HCT116 (cell line): ENCODE data around the gene PSTPIP1. TPM values are rescaled to one million over a fixed set of nuclear protein-coding genes. Genes with fewer than 3 reads are reported as not detected.

Source experiments
- ATAC-seq: fragments of 200-7000 bp; cut with Tn5 transposase; 2 replicates; pipeline ENCODE4 v1.9.1; 2020; ENCODE audit warnings: mild to moderate bottlenecking, moderate library complexity
- BruUV-seq: library from RNA; stranded (reverse); fragments of 400-500 nt; replicated peaks from 2 replicates; lab custom pipeline; 2021; lab: Mats Ljungman, UMichigan
- CTCF ChIA-PET: fragments of 300-600 bp; sonication (Branson Sonifier 250); formaldehyde crosslinking; loops from one replicate; lab custom pipeline; 2021; ENCODE audit warnings: antibody characterized with exemption; lab: Charles Lee
- POLR2A ChIA-PET: fragments of 300-600, 350-600 bp; sonication (Branson Sonifier 250); formaldehyde crosslinking; loops from one replicate; lab custom pipeline; 2021; ENCODE audit warnings: antibody characterized with exemption; lab: Charles Lee
- RAD21 ChIA-PET, 2 experiments: fragments of 300-600 bp; sonication (Branson Sonifier 250); formaldehyde crosslinking; loops; one replicate each; lab custom pipeline; 2023; ENCODE audit warnings: low total read pairs in 2 of 2; ENCODE audit not compliant: uncharacterized antibody in 2 of 2, unreplicated experiment in 2 of 2, low non-redundant PET in 1 of 2; lab: Charles Lee
- DNase-seq: peaks from one replicate; pipeline ENCODE4 v3.0.0-alpha.2; 2010; ENCODE audit warnings: low read depth, low spot score
- H2AFZ ChIP-seq: fragments of 200-600 bp; shearing (Covaris generic), sonication (generic); 2 replicates; pipeline ENCODE4 v1.6.1; 2017; ENCODE audit warnings: low read depth, mixed run types, mixed read lengths, antibody characterized with exemption, low read length; ENCODE audit not compliant: poor library complexity, severe bottlenecking
- H3K27ac ChIP-seq: 2 replicates; pipeline ENCODE4 v1.5.1; 2012; ENCODE audit warnings: low read depth, low read length
- H3K27me3 ChIP-seq: fragments of 200-600 bp; sonication (generic); 2 replicates; pipeline ENCODE4 v1.6.1; 2016; ENCODE audit warnings: mixed run types, low read length, mixed read lengths; ENCODE audit not compliant: insufficient read depth
- H3K36me3 ChIP-seq, 2 experiments: fragments of 200-500 bp in 1 of 2; fragments of 200-600 bp in 1 of 2; sonication (Bioruptor generic) in 1 of 2; sonication (generic) in 1 of 2; 2 replicates each; pipeline versions ENCODE4 v1.5.1 to v1.6.1; 2014 to 2016; ENCODE audit warnings: low read length in 2 of 2, inconsistent platforms in 1 of 2, mixed read lengths in 1 of 2, mixed run types in 1 of 2; ENCODE audit not compliant: insufficient read depth in 2 of 2, control insufficient read depth in 1 of 2
- H3K4me1 ChIP-seq, 2 experiments: fragments of 200-600 bp in 1 of 2; sonication (generic) in 1 of 2; 2 replicates each; pipeline versions ENCODE4 v1.5.1 to v1.6.1; 2012 to 2017; ENCODE audit warnings: low read length in 2 of 2, inconsistent platforms in 1 of 2, mild to moderate bottlenecking in 1 of 2, mixed read lengths in 1 of 2, mixed run types in 1 of 2, moderate library complexity in 1 of 2; ENCODE audit not compliant: insufficient read depth in 2 of 2, control insufficient read depth in 1 of 2
- H3K4me2 ChIP-seq: fragments of 200-600 bp; sonication (generic); 2 replicates; pipeline ENCODE4 v1.6.1; 2017; ENCODE audit warnings: mixed run types, low read length, mixed read lengths
- H3K4me3 ChIP-seq, 2 experiments: fragments of 200-600 bp in 1 of 2; sonication (generic) in 1 of 2; replicated peaks in 1 of 2; 2 replicates each; pipeline ENCODE4 v1.5.1; 2011 to 2016; ENCODE audit warnings: low read length in 2 of 2, control low read depth in 1 of 2, low read depth in 1 of 2, mild to moderate bottlenecking in 1 of 2, mixed read lengths in 1 of 2, mixed run types in 1 of 2
- H3K79me2 ChIP-seq: fragments of 200-600 bp; sonication (generic); 2 replicates; pipeline ENCODE4 v1.6.1; 2017; ENCODE audit warnings: mild to moderate bottlenecking, mixed run types, low read length, moderate library complexity, mixed read lengths; ENCODE audit not compliant: insufficient read depth
- H3K9ac ChIP-seq: fragments of 200-600 bp; sonication (generic); 2 replicates; pipeline ENCODE4 v1.6.1; 2016; ENCODE audit warnings: low read length, mixed read lengths
- H3K9me2 ChIP-seq: fragments of 200-600 bp; sonication (generic), shearing (Covaris generic); 2 replicates; pipeline ENCODE4 v1.6.1; 2017; ENCODE audit warnings: mixed run types, mild to moderate bottlenecking, moderate library complexity; ENCODE audit not compliant: insufficient read depth
- H3K9me3 ChIP-seq, 2 experiments: fragments of 200-500 bp in 1 of 2; fragments of 200-600 bp in 1 of 2; sonication (Bioruptor generic) in 1 of 2; sonication (generic) in 1 of 2; 2 replicates each; pipeline ENCODE4 v1.6.1; 2014 to 2017; ENCODE audit warnings: low read length in 2 of 2, mixed read lengths in 2 of 2, inconsistent platforms in 1 of 2, low read depth in 1 of 2, mild to moderate bottlenecking in 1 of 2, mixed run types in 1 of 2, moderate library complexity in 1 of 2; ENCODE audit not compliant: control insufficient read depth in 1 of 2, insufficient read depth in 1 of 2
- H4K20me1 ChIP-seq: fragments of 200-600 bp; sonication (generic), shearing (Covaris generic); 2 replicates; pipeline ENCODE4 v1.6.1; 2017; ENCODE audit warnings: mixed run types, mild to moderate bottlenecking, moderate library complexity; ENCODE audit not compliant: insufficient read depth
- CBX3 ChIP-seq: IDR thresholded peaks from 2 replicates; pipeline ENCODE4 v1.6.1; 2012; ENCODE audit warnings: low read depth
- CEBPB ChIP-seq: IDR thresholded peaks from 2 replicates; pipeline ENCODE4 v1.6.1; 2012; ENCODE audit warnings: low read depth
- EGR1 ChIP-seq: IDR thresholded peaks from 2 replicates; pipeline ENCODE4 v1.6.1; 2012; ENCODE audit warnings: low read depth
- ELF1 ChIP-seq: IDR thresholded peaks from 2 replicates; pipeline ENCODE4 v1.6.1; 2012; ENCODE audit warnings: low read depth, borderline replicate concordance
- EZH2 ChIP-seq: fragments of 200-600 bp; sonication (generic); IDR thresholded peaks from 2 replicates; pipeline ENCODE4 v1.6.1; 2017; ENCODE audit warnings: antibody characterized with exemption, mixed run types
- EZH2phosphoT487 ChIP-seq: fragments of 200-600 bp; IDR thresholded peaks from 2 replicates; pipeline ENCODE4 v1.6.1; 2018; ENCODE audit warnings: antibody characterized with exemption, borderline replicate concordance
- FOSL1 ChIP-seq: IDR thresholded peaks from 2 replicates; pipeline ENCODE4 v1.6.1; 2012; ENCODE audit warnings: low read depth
- JUND ChIP-seq: IDR thresholded peaks from 2 replicates; pipeline ENCODE4 v1.6.1; 2012
- POLR2A ChIP-seq: IDR thresholded peaks from 2 replicates; pipeline ENCODE4 v1.7.0; 2011; ENCODE audit warnings: borderline replicate concordance; ENCODE audit not compliant: insufficient read depth, insufficient read length; ENCODE audit errors: extremely low read depth
- POLR2AphosphoS5 ChIP-seq: IDR thresholded peaks from 2 replicates; pipeline ENCODE4 v1.6.1; 2011; ENCODE audit warnings: mild to moderate bottlenecking, low read depth, low read length, moderate library complexity
- RAD21 ChIP-seq: IDR thresholded peaks from 2 replicates; pipeline ENCODE4 v1.6.1; 2012; ENCODE audit warnings: low read depth, mild to moderate bottlenecking
- SIN3A ChIP-seq: IDR thresholded peaks from 2 replicates; pipeline ENCODE4 v1.6.1; 2012; ENCODE audit warnings: low read depth
- SP1 ChIP-seq: IDR thresholded peaks from 2 replicates; pipeline ENCODE4 v1.6.1; 2012; ENCODE audit warnings: low read depth
- SRF ChIP-seq: IDR thresholded peaks from 2 replicates; pipeline ENCODE4 v1.6.1; 2012; ENCODE audit warnings: low read depth
- TCF7L2 ChIP-seq: IDR thresholded peaks from 2 replicates; pipeline ENCODE4 v1.7.0; 2011; ENCODE audit warnings: borderline replicate concordance, inconsistent platforms; ENCODE audit not compliant: insufficient read depth, insufficient read length; ENCODE audit errors: extremely low read depth
- YY1 ChIP-seq: IDR thresholded peaks from 2 replicates; pipeline ENCODE4 v1.6.1; 2011; ENCODE audit warnings: low read length, low read depth, moderate library complexity, mild to moderate bottlenecking; ENCODE audit not compliant: insufficient replicate concordance; ENCODE audit errors: extremely low read depth
- ZFX ChIP-seq: fragments of 450-650 bp; IDR thresholded peaks from 2 replicates; pipeline ENCODE4 v1.6.1; 2017
- intact Hi-C: fragments of 100-400 bp; cut with micrococcal nuclease; formaldehyde crosslinking; loops from 2 replicates; pipeline ENCODE4 v1.10.0; 2022
- total RNA-seq: library from RNA; stranded (reverse); gene quantifications from one replicate; pipeline ENCODE4 v1.2.1, GENCODE V29; 2021; ENCODE audit not compliant: unreplicated experiment
- TF ChIP-seq, protein P1 (sequence below): IDR thresholded peaks from 2 replicates; pipeline ENCODE4 v1.6.1; 2012; ENCODE audit warnings: low read depth
- TF ChIP-seq, protein P2 (sequence below): IDR thresholded peaks from 2 replicates; pipeline ENCODE4 v1.6.1; 2012
- TF ChIP-seq, protein P3 (sequence below), 3 experiments: fragments of 200-600 bp in 1 of 3; sonication (generic) in 1 of 3; IDR thresholded peaks in 2 of 3; conservative IDR thresholded peaks in 1 of 3; 2 replicates each; pipeline ENCODE4 v1.5.1; 2012 to 2017; ENCODE audit warnings: low read depth in 2 of 3, low read length in 2 of 3, antibody characterized with exemption in 1 of 3, borderline replicate concordance in 1 of 3, control low read depth in 1 of 3, mild to moderate bottlenecking in 1 of 3, mixed read lengths in 1 of 3, mixed run types in 1 of 3, moderate library complexity in 1 of 3; ENCODE audit not compliant: insufficient read depth in 1 of 3

PSTPIP1 gene
- total RNA-seq, 1 experiment from 2014 or later = 0.79 TPM

DNA sequence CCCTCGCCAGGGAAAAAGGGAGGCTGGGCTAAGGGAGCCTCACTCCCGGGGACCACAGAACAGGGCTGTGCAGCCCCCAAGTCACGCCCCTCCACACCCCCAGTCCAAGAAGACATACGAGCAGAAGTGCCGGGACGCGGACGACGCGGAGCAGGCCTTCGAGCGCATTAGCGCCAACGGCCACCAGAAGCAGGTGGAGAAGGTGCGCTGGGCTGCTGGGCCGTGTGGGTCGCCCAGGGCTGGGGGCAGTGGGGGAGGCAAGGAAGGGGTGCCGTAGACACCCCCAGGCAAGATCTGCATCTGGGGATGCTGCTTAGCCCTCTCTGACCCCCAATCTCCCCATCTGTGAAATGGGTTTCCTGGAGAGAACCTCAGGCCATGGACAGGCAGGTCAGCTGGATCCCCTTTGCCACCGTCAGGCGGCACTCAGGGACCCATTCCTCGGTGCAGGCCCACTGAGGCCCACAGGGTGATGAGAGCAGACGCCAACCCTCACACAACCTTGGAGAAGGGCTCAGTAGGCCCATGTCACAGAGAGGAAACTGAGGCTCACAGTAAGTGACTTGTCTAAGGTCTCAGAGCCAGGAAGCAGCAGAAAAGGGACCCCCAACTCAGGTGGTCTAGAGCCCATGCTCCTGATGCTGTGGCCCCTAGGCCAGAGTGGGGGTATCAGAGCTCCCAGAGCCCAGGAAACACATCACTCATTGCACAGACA lies 33.7 kb downstream of the PSTPIP1 start:
- Histone ChIP-seq H3K36me3 (no peaks in the 10 kb centered on the region), H3K79me2 (no peaks in the 10 kb centered on the region), H3K9me3 (no peaks in the 10 kb centered on the region), H3K4me3 (no peak overlapping the region), H3K4me1 (peaks cover 0 to 4% of the 10 kb centered on the region in 2 experiments; a peak in 1 of 4 replicates), H3K27me3 (no peaks in the 10 kb centered on the region)
- intact Hi-C loops = no loop called here
- no peak for DNase-seq
- RAD21 ChIA-PET = no interaction called here
- BruUV-seq = no TSS peak
- TF ChIP-seq ELF1 (no peak), EZH2phosphoT487 (no peak), SP1 (no peak), SIN3A (no peak), POLR2A (no peak), YY1 (no peak), ZFX (no peak), RAD21 (no peak), JUND (no peak), FOSL1 (no peak), CBX3 (no peak), SRF (no peak), EGR1 (no peak), POLR2AphosphoS5 (no peak), TCF7L2 (no peak), CEBPB (no peak), EZH2 (no peak)
- TF ChIP-seq, protein P1, sequence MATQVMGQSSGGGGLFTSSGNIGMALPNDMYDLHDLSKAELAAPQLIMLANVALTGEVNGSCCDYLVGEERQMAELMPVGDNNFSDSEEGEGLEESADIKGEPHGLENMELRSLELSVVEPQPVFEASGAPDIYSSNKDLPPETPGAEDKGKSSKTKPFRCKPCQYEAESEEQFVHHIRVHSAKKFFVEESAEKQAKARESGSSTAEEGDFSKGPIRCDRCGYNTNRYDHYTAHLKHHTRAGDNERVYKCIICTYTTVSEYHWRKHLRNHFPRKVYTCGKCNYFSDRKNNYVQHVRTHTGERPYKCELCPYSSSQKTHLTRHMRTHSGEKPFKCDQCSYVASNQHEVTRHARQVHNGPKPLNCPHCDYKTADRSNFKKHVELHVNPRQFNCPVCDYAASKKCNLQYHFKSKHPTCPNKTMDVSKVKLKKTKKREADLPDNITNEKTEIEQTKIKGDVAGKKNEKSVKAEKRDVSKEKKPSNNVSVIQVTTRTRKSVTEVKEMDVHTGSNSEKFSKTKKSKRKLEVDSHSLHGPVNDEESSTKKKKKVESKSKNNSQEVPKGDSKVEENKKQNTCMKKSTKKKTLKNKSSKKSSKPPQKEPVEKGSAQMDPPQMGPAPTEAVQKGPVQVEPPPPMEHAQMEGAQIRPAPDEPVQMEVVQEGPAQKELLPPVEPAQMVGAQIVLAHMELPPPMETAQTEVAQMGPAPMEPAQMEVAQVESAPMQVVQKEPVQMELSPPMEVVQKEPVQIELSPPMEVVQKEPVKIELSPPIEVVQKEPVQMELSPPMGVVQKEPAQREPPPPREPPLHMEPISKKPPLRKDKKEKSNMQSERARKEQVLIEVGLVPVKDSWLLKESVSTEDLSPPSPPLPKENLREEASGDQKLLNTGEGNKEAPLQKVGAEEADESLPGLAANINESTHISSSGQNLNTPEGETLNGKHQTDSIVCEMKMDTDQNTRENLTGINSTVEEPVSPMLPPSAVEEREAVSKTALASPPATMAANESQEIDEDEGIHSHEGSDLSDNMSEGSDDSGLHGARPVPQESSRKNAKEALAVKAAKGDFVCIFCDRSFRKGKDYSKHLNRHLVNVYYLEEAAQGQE = no peak
- TF ChIP-seq, protein P2, sequence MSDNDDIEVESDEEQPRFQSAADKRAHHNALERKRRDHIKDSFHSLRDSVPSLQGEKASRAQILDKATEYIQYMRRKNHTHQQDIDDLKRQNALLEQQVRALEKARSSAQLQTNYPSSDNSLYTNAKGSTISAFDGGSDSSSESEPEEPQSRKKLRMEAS = no peak
- TF ChIP-seq, protein P3, sequence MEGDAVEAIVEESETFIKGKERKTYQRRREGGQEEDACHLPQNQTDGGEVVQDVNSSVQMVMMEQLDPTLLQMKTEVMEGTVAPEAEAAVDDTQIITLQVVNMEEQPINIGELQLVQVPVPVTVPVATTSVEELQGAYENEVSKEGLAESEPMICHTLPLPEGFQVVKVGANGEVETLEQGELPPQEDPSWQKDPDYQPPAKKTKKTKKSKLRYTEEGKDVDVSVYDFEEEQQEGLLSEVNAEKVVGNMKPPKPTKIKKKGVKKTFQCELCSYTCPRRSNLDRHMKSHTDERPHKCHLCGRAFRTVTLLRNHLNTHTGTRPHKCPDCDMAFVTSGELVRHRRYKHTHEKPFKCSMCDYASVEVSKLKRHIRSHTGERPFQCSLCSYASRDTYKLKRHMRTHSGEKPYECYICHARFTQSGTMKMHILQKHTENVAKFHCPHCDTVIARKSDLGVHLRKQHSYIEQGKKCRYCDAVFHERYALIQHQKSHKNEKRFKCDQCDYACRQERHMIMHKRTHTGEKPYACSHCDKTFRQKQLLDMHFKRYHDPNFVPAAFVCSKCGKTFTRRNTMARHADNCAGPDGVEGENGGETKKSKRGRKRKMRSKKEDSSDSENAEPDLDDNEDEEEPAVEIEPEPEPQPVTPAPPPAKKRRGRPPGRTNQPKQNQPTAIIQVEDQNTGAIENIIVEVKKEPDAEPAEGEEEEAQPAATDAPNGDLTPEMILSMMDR (IDR thresholded peaks at IDR 0.05 in 2 of 3, conservative IDR thresholded peaks at IDR 0.05 in 1 of 3; ENCODE audit: borderline replicate concordance in 1 of 3, insufficient read depth in 1 of 3, low read depth in 2 of 3, low read length in 2 of 3) = no peak
- TF ChIP-seq, all 23 proteins: peak for 0
- no peaks in the 10 kb centered on the region for H3K9me2 ChIP-seq
- ChIA-PET POLR2A (no interaction called here), CTCF (no interaction called here)
- no peak overlapping the region for H3K27ac ChIP-seq
- H3K9ac ChIP-seq = no peak overlapping the region
- H2AFZ ChIP-seq = no peak overlapping the region
- no peaks in the 10 kb centered on the region for H4K20me1 ChIP-seq
- no peak overlapping the region for H3K4me2 ChIP-seq
- ATAC-seq = no peak
